Measurements from ENCODE around the gene ACAA1.

GRCh38 chr3:38119248-38119544 is 17.7 kb downstream of the ACAA1 start:
- TF ChIP-seq CTCF (IDR thresholded peaks at IDR 0.05) (no peak), ZFX (IDR thresholded peaks at IDR 0.05; ENCODE audit: borderline replicate concordance) (no peak)
